DLD1 (cell line): ENCODE measurements around the gene BMP7.

Experiments used
- in situ Hi-C: cut with HindIII; loops from 2 replicates; pipeline ENCODE4 v1.10.0; 2017; ENCODE audit warnings: low sequenced_read_pairs

Gene BMP7

DNA sequence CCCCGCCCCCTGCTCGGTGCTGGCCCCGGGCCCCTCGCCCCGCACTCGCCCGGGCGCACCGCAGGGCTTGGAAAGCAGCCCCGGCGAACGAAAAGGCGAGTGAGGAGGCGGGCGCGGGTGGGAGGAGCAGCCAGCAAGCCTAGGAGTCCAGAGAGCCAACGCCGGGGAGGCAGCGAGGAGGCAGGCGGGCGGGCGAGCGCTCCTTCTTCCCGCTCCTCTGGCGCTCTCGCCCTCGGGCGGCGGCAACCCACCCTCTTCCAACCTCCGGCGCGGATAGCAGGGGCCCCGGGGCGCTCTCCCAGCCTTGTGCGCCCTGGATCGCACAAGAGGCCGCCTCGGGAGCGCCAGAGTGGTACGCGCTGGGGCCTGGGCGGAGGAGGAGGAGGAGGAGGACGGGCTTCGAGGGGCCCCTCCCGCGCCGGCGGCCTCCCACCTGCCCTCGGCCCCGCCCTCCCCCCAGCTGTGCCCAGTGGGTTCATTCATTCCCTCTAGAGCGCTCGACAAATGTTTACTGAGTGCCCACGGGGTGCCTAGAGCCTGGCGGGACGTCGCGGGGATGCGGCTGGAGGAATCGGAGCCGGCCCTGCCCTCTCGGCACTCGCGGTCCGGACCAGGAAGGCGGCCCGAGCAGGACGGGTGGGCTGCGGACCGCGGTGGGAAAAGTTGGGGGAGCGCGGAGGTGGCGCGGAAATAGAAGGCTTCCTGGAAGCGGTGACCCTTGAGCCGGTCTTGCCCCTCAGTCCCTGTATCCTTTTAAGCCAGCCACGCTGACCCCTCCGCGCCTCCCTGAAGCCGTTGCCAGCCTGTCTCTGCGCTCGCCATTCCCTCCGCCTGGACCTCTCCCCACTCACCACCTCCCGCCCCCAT, at the start of gene BMP7:
TSS of gene BMP7 (minus strand) at position 351 of the 867 bp plus-strand sequence. CDS start 519 bp downstream, outside the sequence.
- in situ Hi-C loops, result no loop called here

DNA sequence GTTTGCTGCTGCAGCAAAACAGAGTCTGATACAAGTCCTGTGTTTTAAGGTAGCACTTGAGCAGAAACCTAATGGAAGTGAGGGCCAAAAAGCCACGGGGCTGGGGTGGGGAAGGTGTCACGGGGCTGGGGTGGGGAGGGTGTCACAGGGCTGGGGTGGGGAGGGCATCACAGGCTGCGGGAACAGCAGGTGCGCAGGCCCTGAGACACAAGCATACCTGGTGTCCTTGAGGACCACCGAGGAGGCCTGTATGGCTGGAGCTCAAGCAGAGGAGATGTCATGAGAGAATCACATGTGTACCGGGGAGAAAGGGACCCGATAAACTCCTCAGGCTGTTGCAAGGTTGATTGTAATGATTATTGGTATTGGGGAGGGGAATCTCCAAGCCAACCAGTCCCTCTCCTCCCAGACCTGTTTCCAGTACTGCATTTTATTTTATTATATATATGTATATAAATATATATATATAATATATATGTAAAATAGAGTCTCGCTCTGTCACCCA, 49.6 kb upstream of the BMP7 start:
- in situ Hi-C loops, result no loop called here

DNA sequence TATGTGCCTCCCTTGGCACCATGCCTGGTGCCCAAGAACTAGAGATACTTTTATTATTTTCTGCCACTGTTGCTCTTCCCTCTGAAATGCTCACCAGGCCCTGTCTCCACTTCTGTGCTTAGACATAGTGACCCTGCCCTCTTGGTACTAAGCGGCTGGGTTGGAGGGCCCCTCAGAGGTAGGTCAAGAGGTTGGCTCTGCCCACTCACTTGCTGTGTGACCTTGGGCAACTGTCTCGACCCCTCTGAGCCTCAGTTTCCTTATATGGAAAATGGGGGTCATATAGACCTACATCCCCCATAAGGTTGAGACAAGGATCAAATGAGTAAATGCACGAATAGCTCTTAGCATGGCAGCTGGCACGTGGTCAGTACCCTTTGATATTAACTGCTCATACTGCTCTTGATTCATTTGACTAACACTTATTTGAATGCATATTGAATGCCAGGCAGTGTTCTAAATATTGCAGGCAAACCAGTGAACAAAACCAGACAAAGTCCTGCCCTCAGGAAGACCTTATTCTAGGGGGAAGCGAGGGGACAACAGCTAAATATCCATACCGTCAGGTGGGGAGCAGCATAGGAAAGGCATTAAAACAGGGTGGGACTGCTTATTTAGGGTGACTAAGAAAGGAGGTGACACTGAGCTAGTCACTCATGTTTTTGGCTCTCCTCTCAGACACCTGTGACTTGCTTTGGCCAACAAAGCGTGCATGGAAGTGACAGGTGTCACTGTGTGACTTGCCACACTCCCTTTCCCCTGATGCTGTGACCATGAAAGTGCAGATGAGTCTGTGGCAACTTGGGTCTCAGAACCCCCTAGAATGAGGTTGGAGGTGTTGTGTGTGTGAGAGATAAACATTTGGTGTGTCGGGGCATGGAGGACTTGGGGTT, 48.9 kb upstream of the BMP7 start:
- in situ Hi-C loops, result no loop called here

DNA sequence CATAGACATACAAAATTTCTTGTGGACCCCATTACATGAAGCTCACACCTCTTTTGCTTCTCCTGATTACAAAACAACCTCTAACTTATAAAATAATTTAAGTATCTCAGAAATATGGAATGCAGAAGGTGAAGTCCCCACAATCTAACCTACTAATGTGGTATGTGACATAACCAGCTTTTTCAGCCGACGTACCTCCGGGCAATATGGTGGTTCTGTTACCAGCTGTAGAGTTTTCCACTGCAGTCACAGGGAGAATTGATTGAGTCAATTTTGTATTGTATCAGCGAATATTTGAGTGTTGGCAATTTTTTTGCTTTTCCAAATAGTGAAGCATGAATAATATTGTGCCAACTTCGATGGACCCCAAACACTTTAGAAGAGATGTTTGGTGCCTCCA, 47.5 kb upstream of the BMP7 start:
- in situ Hi-C loops, result no loop called here

DNA sequence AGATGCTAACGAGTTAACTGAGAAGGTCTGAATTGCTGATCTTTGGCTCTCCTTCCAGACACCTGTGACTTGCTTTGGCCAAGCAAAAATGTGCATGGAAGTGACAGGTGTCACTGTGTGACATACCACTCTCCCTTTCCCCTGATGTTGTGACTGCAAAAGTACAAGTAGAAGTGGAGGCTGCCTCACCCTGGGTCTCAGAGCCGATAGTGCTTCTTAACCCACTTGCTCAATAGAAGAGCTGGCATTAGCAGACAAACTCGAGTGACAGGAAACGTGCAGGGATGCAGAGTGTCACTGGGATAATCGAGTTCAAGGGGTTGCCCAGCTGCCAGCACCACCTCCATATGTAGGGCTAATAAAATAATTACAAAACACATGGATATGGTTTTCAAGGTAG, 46.8 kb upstream of the BMP7 start:
- in situ Hi-C loops, result no loop called here

DNA sequence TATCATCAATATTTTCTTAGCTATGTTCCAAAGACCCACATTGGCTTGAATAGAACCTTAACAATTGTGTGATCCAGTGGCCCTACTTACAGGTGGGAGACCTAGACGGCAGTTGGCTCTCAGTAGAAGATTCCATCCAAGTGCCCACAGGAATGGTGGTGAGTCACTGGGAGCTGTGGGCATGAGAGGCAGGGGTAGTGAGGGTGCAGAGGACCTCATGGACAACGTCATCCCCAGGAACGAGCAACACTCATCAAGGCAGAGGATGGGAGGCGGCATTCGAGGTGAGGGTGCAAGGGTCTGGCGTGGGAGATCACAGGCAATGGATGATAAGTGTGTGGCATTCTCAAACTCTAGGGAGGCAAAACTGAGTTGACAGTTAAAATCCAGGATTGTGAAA, 45.7 kb upstream of the BMP7 start:
- in situ Hi-C loops, result no loop called here

DNA sequence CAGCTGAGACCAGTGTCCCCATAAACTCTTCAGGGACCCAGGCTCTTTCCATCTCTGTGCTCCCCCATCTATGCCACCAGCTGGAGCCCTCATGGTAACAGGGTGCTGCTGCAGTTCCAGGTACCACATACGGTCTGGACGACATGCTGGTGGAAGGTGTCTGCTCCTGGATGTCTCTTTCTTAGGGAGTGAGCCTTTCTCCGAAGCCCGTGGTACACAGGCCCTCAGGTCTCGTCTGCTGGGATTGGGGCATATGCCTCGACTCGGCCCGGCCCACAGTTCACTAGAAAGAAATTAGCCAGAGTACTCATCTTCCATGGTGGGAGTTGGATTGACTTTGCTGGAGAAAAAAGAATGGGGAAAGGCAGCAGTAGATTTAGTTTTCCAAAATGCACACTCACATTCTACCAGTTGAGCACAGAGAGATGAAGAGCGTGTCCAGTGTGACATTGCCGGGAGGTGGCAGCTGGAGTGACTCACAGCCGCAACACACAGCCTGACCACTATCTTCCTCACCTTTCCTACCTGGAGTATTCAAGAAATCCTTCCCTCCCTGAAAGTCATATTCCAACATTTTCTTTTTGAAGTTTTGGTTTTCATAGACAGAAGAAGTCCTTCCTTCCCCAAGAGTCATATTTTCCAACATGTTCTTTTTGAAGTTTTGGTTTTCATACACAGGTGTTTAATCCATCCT, 44.5 kb upstream of the BMP7 start:
- in situ Hi-C loops, result no loop called here

DNA sequence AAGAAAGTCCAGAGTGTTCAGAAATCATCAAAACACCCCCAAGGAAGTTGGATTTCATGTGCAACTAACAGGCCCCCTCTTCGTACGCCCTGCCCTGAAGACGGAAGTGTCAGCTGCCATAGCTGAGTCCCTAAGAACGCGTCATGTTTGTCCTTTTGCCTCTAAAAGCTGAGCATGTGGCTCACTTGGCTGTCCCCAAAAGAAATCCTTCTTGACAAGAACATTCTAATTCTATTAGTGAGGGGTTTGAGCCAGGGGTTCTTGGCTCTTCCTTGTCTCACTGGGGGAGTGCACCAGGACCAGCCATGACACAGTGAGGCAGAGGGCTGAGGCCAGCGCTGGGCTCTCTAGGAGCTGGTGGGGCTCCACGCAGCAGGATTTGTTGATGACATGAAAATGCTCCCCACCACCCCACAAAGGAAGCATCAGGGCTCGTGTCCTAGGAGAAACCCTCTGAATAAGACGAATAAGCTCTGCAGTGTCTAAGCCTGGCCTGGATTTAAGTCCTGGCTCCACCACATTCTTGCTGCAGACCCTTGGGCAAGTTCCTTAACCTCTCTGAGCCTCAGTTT, 43.2 kb upstream of the BMP7 start:
- in situ Hi-C loops, result no loop called here

DNA sequence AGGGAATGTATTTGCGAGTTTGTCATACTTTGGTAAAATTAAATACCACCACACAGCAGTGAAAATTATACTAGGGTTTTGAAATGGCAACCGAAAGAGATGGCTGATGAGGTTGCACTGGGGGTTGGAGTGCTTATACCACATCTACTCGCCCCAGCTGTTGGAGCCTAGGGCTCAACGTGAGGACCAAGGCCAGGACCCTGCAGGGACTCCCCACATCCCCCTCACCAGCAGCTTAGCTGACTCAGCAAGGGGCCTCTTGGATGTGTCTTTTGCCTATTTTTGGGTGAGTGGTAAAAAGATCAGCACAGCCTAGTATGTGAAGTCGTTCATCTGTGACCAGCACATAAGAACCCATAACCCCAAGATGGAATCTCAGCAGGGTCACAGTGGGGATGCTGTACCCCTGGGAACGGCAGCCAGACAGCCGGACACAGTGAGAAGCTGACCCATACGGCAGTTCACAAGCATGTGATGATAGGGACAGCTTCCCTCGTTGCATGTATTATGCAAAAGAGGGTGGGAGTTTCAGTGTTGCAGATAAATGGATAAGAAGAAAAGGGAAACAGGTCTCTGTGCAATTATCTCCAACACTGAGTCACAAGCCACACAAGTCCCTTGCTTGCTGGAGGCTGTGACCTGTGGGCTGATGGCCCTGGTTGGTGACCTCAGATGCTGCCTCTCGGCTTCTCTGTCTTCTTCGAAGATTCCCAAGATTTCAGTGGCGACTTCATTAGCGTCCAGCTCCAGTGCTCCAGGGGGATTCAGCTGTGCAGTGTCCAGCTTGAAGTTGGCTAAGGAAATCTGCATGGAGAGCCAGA, 42.2 kb upstream of the BMP7 start:
- in situ Hi-C loops, result no loop called here

DNA sequence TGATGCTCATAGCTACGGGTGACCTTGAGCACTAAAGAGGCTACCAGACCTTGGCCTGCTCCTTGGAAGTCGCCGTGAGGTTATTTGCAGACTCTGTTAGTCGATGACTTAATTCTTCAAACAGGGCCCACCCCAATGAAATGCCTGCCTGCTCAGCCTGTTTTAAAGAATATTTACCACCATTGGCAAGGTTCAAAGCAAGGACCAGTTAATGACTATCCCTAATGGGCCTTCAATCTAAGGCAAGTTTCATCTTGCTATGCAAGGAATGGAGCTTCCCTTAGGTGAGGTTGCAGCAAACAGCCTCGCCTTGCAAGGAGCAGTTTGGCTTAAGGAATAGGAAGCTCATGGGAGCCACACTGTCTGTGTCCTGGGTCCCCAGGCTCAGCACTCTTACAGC, 40.3 kb upstream of the BMP7 start:
- in situ Hi-C loops, result no loop called here

DNA sequence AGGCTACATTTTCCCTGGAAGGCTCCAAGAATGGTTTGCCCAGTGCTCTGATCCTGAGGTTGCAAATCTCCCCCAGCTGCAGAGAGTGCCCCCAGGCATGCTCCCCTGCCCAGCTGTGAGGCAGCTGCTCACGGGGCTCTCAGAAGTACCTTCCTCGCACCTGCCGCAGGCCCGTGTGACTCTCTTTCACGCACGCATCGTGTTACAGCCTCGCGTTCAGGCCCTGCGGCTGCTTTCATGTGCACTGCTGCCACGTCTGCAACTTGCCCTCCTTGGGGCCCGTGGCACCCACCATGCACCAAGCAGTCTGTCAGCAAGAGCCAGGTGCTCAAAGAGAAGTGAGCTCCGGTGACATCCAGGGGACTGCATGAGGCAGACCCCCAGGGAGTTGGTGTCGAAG, 34.6 kb upstream of the BMP7 start:
- in situ Hi-C loops, result no loop called here

DNA sequence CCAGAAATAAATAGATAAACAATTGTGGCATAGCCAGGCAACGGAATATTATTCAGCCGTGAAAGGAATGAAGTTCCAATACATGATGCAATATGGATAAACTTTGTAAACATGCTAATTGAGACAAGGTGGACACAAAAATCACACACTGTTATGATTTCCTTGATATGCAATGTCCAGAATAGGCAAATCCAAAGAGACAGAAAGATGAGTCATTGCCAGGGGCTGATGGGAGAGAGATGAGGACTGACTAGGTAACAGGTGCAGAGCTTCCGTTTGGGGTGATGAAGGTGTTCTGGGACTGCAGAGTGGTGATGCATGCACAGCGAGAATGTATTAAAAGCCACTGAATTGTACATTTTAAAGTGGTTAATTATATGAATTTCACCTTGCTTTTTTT, 32.0 kb upstream of the BMP7 start:
- in situ Hi-C loops, result no loop called here

DNA sequence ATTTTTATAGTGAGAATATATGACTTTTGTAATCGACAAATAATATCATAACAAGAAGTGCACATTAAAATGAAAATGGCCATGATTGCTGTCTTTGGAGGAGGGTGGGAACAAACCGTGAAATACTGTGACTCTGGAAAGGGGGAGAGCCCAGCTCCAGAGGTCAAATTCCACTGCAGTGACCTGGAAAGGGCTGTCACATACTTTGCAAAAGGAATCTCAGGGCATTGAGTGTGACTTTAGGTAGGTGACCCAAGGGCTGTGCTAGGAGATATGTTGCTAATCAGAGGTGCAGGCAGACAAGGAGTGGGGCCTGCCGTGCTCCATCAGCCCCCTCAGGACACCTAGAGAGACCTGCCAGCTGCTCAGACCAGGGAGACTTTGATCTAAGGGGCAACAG, 28.1 kb upstream of the BMP7 start:
- in situ Hi-C loops, result no loop called here

DNA sequence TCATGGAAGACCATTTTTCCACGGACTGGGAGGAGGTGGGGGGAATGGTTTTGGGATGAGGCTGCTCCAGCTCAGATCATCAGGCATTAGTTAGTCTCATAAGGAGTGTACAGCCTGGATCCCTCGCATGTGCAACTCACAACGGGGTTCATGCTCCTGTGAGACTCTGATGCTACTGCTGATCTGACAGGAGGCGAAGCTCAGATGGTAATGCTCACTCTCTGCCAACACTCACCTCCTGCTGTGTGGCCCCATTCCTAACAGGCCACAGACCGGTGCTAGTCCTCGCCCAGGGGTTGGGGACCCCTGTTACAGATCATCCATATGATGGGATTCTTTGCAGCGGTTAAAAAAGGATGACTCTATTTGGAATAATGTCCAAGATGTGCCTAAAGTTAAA, 27.6 kb upstream of the BMP7 start:
- in situ Hi-C loops, result no loop called here

DNA sequence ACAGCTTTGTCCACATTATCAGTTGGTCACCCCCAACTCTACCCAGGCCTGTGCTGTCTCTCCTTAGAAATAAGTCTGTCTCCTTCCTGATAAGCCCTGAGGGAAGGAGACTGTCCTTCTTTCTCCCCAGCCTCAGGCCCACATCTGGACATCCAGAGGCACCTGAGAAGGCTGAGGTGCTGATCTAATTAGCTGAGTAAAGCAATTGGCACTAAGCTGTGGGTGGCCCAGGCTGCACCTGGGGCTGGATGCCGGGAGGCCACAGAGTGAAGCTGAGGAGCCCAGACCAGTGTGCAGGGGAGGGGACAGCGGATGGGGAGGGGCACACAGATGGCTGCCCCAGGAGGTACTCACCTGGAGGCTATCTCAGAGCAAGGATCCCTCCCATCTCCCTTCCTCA, 26.2 kb upstream of the BMP7 start:
- in situ Hi-C loops, result no loop called here

DNA sequence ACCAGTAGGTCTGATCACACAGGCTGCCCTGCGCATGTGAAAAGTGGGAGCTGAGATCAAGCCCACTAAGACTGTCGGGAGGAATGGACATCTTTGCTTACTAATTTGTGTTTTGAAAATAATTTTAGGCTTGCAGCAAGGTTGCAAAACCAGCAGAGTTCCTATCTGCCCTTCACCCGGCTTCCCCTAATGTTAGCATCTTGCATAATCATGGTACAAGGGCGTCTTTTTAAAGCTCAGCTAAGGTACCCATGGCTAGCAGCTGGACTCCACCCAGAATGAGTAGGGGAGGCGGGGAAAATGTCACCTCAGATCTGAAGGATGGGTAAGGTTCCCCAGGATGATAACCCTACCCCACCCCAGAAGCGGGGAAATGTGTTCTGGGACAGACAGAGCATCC, 25.3 kb upstream of the BMP7 start:
- in situ Hi-C loops, result no loop called here

DNA sequence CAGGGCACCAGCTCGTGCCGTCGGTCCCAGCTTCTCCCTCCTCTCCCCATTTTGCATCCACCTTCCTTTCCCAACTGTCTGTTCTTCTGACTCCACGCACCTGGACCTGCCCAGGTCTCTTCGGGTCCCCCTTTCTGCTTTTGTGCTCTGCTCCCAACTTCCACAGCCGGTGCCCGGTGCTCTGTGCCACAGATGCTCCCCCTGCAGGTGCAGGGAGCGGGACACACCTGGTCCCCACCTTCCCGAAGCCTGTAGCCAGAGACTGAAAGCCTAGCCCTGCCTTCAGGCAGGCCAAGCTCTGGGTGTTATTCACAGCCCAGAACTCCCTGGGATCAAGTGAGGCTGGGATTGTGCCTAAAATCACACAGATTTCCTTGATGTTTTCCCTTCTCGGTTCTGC, 24.6 kb upstream of the BMP7 start:
- in situ Hi-C loops, result no loop called here

DNA sequence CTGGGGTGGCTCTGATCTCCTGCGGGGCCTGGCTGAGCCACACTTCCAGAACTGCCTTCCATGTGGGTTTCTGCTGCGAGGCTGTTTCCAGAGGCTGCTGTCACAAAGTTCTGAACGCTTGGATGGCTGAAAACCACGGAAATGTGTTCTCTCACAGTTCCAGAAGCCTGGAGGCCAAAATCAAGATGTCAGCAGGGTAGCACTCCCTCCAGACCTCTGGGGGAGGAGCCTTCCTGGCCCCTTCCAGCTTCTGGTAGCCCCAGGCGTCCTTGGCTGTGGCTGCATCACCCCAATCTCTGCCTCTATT, 23.7 kb upstream of the BMP7 start:
- in situ Hi-C loops, result no loop called here

DNA sequence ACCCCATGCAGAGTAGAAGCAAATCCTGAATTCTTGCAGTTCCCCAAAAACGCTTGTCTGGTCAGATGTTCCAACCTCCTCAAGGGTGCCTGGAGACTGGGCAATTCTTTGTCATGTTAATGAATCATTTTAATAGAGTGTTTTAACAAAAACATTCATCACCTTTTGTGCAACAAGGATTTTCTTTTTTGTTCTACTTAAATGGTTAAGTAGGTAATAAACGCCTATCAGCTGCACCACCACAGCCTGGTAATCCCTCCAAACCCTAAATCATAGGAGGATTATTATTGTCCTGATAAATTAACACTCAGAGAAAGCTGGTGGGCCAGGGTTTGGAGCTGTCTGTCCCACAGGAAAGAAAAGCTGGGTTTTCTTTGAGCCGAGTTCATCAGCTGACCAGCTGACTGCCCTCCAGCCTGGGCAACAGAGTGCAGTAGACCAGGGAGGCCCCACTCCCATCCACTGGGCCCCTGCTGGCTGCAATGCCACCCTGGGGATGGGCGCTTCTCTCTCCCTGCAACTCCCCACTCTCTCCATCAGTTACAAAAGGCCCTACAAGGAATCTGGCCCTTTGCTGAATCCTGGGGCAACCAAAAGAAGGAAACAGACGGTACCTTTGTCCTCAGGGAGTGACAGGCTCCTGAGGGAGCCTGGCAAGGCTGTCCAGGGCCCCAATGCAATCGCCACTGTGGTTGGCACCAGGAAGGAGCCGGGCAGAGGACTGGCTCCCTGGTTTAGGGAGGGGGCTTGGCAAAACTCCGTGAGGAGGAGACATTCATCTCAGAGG, 23.1 kb upstream of the BMP7 start:
- in situ Hi-C loops, result no loop called here
